Umbilical cord (tissue), 2 donors: Measurements from ENCODE around the gene NR2F2. TPM values are rescaled to one million over a fixed set of nuclear protein-coding genes. Genes with fewer than 3 reads are reported as not detected.

ENCODE experiments used
- DNase-seq: peaks from one replicate; pipeline ENCODE4 v3.0.0-alpha.2; 2015; ENCODE audit warnings: low spot score
- total RNA-seq: library from RNA; depleted of rRNA; stranded (reverse); fragments of >200 nt; gene quantifications from one replicate; pipeline ENCODE4 v1.2.3, GENCODE V29; 2014; ENCODE audit warnings: low replicate concordance; ENCODE audit not compliant: insufficient read depth

NR2F2 gene
- total RNA-seq, 1 donor from 2014 or later: 12.5 TPM

GRCh38 chr15:96341513-96342405, 11.3 kb downstream of the NR2F2 start:
- no peak for DNase-seq

GRCh38 chr15:96342406-96343112, 12.1 kb downstream of the NR2F2 start:
- no peak for DNase-seq

DNA sequence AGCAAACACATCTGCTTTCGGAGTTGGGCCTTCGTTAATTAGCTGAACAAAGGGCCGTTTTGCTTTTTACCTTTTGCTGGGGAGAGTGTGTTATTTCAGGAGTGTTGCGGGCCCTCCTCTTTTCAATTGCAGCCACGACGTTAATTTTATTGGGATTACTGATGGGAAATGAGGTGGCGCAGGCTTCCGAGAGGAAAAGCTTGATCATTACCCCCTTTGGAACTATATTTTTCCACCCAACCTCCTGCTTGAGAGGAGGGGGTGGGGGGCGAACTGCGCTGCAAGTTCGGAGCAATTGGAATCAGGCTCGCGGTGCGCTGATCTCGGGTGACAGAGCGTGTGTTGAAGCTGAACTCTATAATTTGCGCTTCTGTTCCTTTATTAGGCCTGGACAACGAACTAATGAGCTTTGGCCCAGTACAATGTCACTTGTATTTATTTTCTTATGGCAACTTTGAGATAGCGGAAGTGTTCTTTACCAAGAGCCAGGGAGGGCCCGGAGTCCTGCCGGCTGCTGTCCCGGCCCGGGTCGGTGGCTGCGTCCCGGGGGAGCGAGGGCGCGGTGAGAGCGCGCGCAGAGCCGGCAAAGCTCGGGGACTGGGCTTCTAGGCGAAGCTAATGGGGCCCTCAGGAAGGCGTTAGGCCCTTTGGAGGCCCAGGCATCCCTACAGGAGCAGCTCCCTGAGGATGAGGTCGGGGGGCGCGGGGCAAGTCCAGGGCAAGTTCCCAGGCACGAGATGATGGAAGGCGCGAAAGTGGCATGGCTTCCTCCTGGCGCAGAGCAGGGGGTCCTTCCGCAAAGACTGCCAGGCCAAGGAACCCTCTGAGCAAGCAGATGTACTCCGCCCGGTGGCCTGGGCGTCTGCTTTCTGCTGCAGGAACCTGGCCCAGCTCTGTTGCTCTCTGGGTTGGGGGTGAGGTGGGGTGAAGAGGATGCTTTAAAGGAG, 12.9 kb downstream of the NR2F2 start:
- no peak for DNase-seq

DNA sequence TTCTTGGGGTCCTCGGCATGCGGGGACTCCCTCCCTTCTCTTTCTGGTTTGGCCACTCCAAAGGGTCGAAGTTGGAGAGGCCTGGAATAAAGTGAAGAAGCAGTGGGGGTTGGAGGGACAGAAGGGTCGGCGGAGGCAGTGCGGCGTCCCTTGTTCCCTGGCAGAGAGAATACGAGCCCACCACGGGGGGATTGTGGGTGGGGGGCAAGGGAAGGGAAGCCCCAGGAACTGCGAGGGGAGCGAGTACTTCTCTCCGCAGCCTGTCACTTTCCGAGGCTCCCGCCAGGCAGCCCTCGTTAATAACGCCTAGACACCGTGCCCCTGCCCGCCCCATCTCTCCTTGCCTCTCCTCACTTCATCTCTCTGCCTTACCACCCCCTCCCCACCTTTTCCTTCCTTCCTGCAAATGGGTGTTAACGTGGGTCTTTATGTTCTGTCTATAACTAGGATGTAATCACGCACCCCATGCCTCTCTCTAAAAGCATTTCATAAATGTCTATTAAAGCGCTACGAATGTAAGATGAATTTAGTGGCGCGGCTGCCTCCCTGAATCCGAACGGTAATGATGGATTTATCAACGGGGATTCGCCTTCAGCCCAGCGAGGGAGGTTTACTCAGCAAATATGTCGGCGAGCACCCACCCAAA, 13.7 kb downstream of the NR2F2 start:
- no peak for DNase-seq

- no peak for DNase-seq
Measured at GRCh38 chr15:96344706-96345559, 14.4 kb downstream of the NR2F2 start.

- DNase-seq: peak; percentile 82
Measured at GRCh38 chr15:96345560-96346399, 15.3 kb downstream of the NR2F2 start.

DNA sequence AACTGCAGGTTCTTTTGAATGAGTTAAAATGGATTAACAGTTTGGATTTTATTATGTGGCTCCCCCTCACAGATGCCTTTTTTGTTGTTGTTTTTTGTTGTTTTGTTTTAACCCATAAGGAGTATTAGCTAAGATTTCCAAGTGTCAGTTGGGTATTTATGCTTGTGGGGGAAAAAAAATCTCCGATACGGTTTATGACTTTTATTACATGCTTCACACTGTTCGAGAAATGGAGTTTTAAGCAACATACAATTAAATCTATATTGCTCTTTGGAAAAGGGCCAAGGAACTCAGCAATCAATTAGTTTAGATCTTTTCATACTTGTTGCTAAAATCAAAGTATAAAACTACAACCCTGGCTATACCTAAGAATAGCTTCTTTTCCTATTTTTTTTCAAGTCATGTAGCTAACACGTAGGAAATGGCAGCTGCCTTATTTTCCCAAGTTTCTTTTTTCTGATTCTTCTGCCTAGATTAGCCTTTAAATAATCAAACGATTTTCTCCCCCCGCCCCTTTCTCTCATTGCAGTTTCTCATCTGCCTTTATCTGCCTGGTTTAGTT, 16.0 kb downstream of the NR2F2 start:
- DNase-seq: no peak

- no peak for DNase-seq
Measured at GRCh38 chr15:96347181-96348111, 16.9 kb downstream of the NR2F2 start.

DNA sequence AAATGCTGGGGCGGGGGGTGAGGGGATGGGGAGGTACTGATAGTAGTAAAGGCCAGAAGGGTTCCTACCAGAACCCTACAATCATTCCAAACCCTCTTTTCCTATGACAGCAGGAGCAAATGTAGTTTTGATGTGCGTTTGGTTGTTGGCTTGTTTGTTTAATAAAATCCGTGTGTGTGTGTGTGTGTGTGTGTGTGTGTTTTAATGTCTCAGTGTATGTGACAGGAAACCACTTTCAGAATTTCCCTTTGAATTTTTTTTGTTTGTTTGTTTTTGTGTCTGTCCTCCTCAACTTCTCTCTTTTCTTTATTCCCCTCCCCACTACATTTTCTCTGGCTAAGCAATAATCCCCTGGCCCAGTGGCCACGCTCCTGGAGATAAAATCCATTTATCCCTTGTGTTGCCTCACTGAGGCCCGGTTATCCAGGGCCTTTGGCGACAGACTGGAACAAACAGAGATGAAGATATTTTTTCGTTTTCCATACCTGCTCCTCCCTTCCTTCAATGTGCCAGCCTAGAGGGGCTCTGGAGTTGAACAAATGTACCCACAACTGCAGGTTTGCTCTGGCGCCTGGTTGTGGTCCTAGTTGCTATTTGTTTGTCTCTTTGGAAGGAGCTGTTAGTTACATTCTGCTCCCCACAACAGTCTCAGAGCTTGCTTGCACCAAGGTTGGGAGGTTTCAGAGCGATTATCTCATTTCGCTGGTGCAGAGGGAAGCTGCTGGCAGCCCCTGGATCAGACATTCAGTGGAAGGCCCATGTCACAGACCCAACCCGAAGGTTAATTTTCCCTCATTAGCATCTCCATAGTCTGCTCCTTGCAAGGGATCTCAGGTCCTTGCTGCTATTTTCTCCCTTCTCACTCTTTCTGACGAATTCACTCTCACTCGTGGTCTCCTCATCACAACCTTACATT, 17.9 kb downstream of the NR2F2 start:
- DNase-seq: no peak

- no peak for DNase-seq
Measured at GRCh38 chr15:96349034-96349856, 18.7 kb downstream of the NR2F2 start.

- no peak for DNase-seq
Measured at GRCh38 chr15:96349857-96350720, 19.6 kb downstream of the NR2F2 start.

GRCh38 chr15:96350934-96351724, 20.6 kb downstream of the NR2F2 start:
- no peak for DNase-seq

DNA sequence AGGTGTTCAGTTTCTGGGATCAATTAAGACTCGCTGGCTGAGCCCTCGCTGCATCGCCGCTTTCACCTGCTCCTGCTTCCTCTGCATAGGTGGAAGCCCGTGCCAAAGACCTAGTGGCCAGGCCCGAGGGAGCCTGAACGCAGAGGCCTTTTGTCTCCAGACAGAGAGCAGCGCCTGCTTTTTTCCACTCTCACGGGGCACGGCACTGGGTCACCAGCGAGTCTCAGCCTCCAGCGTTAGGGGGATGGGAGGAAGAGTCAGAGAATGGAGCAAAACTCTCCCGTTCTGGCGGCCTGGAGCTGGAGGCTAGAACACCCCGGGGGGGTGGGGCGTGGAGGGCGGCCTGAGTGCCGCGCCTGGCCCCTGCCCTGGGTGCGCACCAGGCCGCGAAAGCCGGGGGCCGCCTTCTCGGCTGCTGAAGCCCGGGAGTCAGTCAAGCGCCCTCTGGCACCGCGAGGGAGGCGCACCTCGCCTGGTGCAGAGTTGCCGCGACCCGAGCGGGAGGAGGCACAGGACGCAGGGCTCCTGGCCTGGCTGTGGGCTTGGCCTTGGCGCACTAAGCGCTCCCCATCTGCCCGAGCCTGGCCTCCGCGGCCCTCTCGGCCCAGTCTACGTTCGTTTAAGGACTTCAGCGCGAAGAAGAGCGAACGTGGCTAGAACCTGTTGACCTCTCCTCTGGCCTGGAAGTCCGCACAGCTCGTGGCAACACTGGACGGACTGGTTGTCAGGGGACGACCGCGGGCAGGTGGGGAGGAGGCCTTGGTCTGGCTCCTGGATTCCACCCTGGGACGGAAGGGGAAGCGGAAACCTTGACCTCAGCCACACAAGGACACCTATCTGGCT, 21.5 kb downstream of the NR2F2 start:
- peak; percentile 2 for DNase-seq
